Measurements from ENCODE around the gene FADD. TPM values are rescaled to one million over a fixed set of nuclear protein-coding genes. Genes with fewer than 3 reads are reported as not detected.
A peak's percentile ranks its signal among the peaks of the same experiment; 100 is the strongest.

The FADD gene
- total and polyA plus RNA-seq, 5 experiments from 2014 or later = 7.2 to 37.8 (median 19.3) TPM

- DNase-seq (peak in 1 of 10 donors; percentile 37), ATAC-seq (no peak)
- Mint-ChIP-seq H3K27me3 (peaks cover 0 to 13% (median 4%) of the 10 kb centered on the region in 5 donors), H3K9me3 (no peaks in the 10 kb centered on the region), H3K36me3 (no peaks in the 10 kb centered on the region), H3K27ac (no peak overlapping the region), H3K4me1 (peaks cover 0 to 2% (median 0%) of the 10 kb centered on the region in 4 donors), H3K4me3 (no peak overlapping the region)
- POLR2A ChIA-PET = interaction anchor here (0.6 kb wide), 1 partner anchor 31 kb away, joined by 3 read pairs; no protein-coding TSS in a partner anchor
These were observed 48.7 kb downstream of the FADD start for GRCh38 chr11:70251659-70252321.

- no peaks in the 10 kb centered on the region for H3K9me3 Mint-ChIP-seq
- peaks cover 0 to 13% (median 4%) of the 10 kb centered on the region in 5 donors for H3K27me3 Mint-ChIP-seq
- DNase-seq (peak in 1 of 10 donors; percentile 5), ATAC-seq (no peak)
- H3K36me3 Mint-ChIP-seq = no peaks in the 10 kb centered on the region
- H3K4me3 Mint-ChIP-seq = no peak overlapping the region
- POLR2A ChIA-PET = no interaction called here
- H3K27ac Mint-ChIP-seq = peak overlapping the region in 1 of 10 donors; percentile 18
- peaks cover 0 to 2% (median 0%) of the 10 kb centered on the region in 4 donors for H3K4me1 Mint-ChIP-seq
These were observed 49.7 kb downstream of the FADD start for GRCh38 chr11:70252844-70253243.

DNA sequence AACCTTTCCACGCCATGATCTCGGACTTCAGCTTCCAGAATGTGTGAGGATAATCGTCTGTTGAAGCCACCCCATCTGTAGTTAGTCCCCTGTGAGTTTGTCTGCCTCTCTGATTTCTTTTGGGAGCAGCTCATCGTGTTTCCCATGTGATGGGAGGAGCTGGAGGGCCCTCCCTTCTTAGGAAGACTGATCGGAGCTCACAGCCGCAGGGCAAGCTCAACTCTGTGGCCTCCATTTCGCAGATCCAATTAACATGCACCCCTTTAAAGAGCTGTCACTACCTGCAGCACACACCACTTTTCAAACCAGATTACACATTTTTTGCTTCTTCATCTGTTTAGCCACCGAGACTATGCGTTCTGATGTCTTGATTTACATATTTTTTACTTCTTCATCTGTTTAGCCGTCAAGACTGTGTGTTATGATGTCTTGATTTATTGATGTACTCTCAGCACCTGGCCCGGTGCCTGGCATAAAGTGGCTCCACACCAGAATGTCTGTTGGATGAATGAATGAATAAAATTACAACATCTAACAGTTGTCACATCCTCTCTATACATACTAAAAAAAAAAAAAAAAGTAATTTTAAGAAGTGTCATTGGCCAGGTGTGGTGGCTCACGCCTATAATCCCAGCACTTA, 52.5 kb downstream of the FADD start:
- no peak for ATAC-seq
- H3K4me3 Mint-ChIP-seq = no peak overlapping the region

More for the DNA sequence above, 52.5 kb downstream of the FADD start:
- H3K4me1 Mint-ChIP-seq = peaks cover 0 to 2% (median 0%) of the 10 kb centered on the region in 4 donors
- no peaks in the 10 kb centered on the region for H3K9me3 Mint-ChIP-seq
- peaks cover 0 to 13% (median 4%) of the 10 kb centered on the region in 5 donors for H3K27me3 Mint-ChIP-seq
- DNase-seq = peak in 1 of 10 donors; percentile 4
- H3K27ac Mint-ChIP-seq = no peak overlapping the region
- no peaks in the 10 kb centered on the region for H3K36me3 Mint-ChIP-seq
- POLR2A ChIA-PET = interaction anchor here (0.7 kb wide), 1 partner anchor 77 kb away, joined by 3 read pairs; no protein-coding TSS in a partner anchor

Other genes starting within 250 kb of the FADD start
- gene ANO1, start 125.0 kb upstream of the FADD start, total RNA-seq = not detected
- not detected for gene ANO1, start 125.0 kb upstream of the FADD start, polyA plus RNA-seq
- gene PPFIA1, start 67.4 kb downstream of the FADD start, total RNA-seq = 10 to 100 TPM; 60.3 to 64.8 TPM
- gene PPFIA1, start 67.4 kb downstream of the FADD start, polyA plus RNA-seq = 10 to 100 TPM in 2 of 3 donors, 1 to 10 TPM in 1; 6.8 to 15.0 (median 10.3) TPM
- gene CTTN, start 195.2 kb downstream of the FADD start, total RNA-seq = under 1 TPM in 1 of 2 experiments, not detected in 1; 0.16 TPM
- not detected for gene CTTN, start 195.2 kb downstream of the FADD start, polyA plus RNA-seq

Data from naive thymus-derived CD8-positive, alpha-beta T cell (primary cell).